ENCODE results near the gene SERP2. TPM values are rescaled to one million over a fixed set of nuclear protein-coding genes. Genes with fewer than 3 reads are reported as not detected.

SERP2 gene
- total RNA-seq, 4 donors from 2014 or later = 1.2 to 1.4 (median 1.3) TPM; not detected in 1

DNA sequence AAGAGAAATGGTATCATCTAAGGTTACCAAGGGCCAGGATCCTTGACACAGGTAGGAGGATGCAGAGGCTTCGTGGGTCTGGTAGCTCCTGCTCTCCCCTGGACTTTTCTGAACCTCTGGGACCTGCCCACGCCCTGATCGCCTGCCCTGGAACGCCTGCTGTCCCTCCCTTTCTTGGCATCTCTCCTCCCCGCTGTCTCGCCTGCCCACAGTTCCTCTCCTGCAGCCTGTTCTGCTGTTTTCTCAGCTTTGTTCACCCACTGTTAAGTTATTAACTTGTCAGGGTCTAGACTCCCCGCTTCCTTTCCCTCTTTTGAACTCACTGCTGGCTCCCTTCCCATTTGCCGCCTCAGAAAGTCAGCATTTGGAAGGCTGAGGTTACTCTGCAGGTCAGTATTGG, 19.8 kb downstream of the SERP2 start:
- Histone ChIP-seq H3K9me3 (no peaks in the 10 kb centered on the region), H3K4me1 (peaks cover 4% of the 10 kb centered on the region), H3K27ac (no peak overlapping the region), H3K36me3 (no peaks in the 10 kb centered on the region), H3K4me3 (no peak overlapping the region), H3K27me3 (no peaks in the 10 kb centered on the region)
- TF ChIP-seq POLR2A (IDR thresholded peaks at IDR 0.05) (no peak), POLR2AphosphoS5 (IDR thresholded peaks at IDR 0.05) (no peak), CTCF (IDR thresholded peaks at IDR 0.05) (no peak), EP300 (IDR thresholded peaks at IDR 0.05) (no peak)
- 32% methylated on average over 8 of the region's 8 CpGs for WGBS
- DNase-seq (ENCODE audit: low spot score in 2 of 2) = peak in 1 of 2 donors; percentile 52

DNA sequence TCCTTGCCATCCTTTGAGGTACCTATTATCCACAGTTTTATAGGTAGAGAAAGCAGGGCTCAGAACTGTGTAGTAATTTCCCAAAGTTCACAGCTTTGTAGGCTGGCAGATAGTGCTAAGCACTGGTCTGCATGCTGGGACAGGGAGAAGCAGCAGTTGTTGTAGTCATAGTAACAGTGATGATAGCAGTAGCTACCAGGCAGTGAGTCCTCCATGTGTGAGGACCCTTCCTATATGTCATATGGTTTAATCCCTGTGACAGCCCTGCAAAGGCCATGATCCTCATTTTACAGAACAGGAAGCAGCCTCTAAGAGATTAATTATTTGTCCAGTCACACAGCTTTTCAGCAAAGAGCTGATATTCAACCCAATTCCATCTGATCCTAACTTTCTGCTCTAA, 21.0 kb downstream of the SERP2 start:
- no peak for DNase-seq (ENCODE audit: low spot score in 2 of 2)
- no peak overlapping the region for H3K27ac ChIP-seq
- H3K36me3 ChIP-seq = no peaks in the 10 kb centered on the region
- H3K9me3 ChIP-seq = no peaks in the 10 kb centered on the region
- no peak overlapping the region for H3K4me3 ChIP-seq
- no peaks in the 10 kb centered on the region for H3K27me3 ChIP-seq
- no peaks in the 10 kb centered on the region for H3K4me1 ChIP-seq
- TF ChIP-seq POLR2A (IDR thresholded peaks at IDR 0.05) (no peak), CTCF (IDR thresholded peaks at IDR 0.05) (no peak), POLR2AphosphoS5 (IDR thresholded peaks at IDR 0.05) (no peak), EP300 (IDR thresholded peaks at IDR 0.05) (no peak)

- Histone ChIP-seq H3K27me3 (no peaks in the 10 kb centered on the region), H3K9me3 (no peaks in the 10 kb centered on the region), H3K4me3 (no peak overlapping the region), H3K27ac (no peak overlapping the region), H3K36me3 (no peaks in the 10 kb centered on the region), H3K4me1 (no peaks in the 10 kb centered on the region)
- no peak for TF ChIP-seq POLR2A (IDR thresholded peaks at IDR 0.05)
- no peak for TF ChIP-seq POLR2AphosphoS5 (IDR thresholded peaks at IDR 0.05)
- no peak for TF ChIP-seq CTCF (IDR thresholded peaks at IDR 0.05)
- 75% methylated on average over 8 of the region's 8 CpGs for WGBS
- DNase-seq (ENCODE audit: low spot score in 2 of 2) = no peak
These were observed 22.5 kb downstream of the SERP2 start for GRCh38 chr13:44395976-44396694.

- H3K27me3 ChIP-seq = no peaks in the 10 kb centered on the region
These were observed 23.3 kb downstream of the SERP2 start for GRCh38 chr13:44396701-44397580.

More at GRCh38 chr13:44396701-44397580, 23.3 kb downstream of the SERP2 start:
- H3K4me3 ChIP-seq = no peak overlapping the region
- DNase-seq (ENCODE audit: low spot score in 2 of 2) = no peak
- TF ChIP-seq POLR2AphosphoS5 (IDR thresholded peaks at IDR 0.05) (no peak), EP300 (IDR thresholded peaks at IDR 0.05) (no peak), POLR2A (IDR thresholded peaks at IDR 0.05) (no peak), CTCF (IDR thresholded peaks at IDR 0.05) (no peak)
- no peaks in the 10 kb centered on the region for H3K36me3 ChIP-seq
- H3K4me1 ChIP-seq = no peaks in the 10 kb centered on the region
- H3K9me3 ChIP-seq = no peaks in the 10 kb centered on the region
- H3K27ac ChIP-seq = no peak overlapping the region
- 75% methylated on average over 18 of the region's 26 CpGs for WGBS
